HG02759 (cell line): ENCODE data around the gene BABAM1.
A peak's percentile ranks its signal among the peaks of the same experiment; 100 is the strongest.

Experiments used
- ATAC-seq: cut with Tn5 transposase; IDR thresholded peaks from one replicate; pipeline ENCODE4 v1.9.1; 2021; ENCODE audit warnings: mild to moderate bottlenecking, moderate library complexity; ENCODE audit not compliant: unreplicated experiment

BABAM1 gene

DNA sequence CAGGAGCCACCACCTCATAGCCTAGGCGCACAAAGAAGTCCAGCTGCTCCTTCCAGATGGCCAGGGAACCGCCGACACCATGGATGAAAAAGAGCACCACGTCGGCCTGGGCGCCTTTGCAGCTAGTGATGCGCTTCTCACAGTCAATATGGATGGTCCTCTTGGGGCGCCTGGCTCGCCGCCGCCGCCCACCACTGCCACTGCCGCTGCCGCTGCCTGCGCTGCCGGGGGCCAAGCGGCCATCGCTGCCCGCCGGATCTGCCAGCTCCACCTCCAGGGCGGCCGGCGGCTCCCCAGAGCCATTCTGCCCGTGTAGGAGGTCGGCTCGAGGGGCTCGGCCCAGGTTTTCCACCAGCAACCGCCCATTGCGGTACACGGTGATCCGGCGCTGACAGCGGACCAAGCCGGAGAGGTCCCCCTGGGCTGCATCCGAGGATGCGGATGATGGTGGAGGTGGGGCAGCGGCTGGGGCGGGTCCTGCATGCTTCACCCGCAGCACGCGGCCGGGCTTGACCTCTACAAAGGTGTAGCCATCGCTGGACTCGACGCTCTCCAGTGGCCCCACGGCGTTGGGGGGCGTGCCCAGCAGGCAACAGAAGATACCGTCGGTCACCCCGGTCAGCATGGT lies 33.9 kb downstream of the BABAM1 start:
- no peak for ATAC-seq

- no peak for ATAC-seq
These were observed 35.3 kb downstream of the BABAM1 start for GRCh38 chr19:17302391-17303166.

DNA sequence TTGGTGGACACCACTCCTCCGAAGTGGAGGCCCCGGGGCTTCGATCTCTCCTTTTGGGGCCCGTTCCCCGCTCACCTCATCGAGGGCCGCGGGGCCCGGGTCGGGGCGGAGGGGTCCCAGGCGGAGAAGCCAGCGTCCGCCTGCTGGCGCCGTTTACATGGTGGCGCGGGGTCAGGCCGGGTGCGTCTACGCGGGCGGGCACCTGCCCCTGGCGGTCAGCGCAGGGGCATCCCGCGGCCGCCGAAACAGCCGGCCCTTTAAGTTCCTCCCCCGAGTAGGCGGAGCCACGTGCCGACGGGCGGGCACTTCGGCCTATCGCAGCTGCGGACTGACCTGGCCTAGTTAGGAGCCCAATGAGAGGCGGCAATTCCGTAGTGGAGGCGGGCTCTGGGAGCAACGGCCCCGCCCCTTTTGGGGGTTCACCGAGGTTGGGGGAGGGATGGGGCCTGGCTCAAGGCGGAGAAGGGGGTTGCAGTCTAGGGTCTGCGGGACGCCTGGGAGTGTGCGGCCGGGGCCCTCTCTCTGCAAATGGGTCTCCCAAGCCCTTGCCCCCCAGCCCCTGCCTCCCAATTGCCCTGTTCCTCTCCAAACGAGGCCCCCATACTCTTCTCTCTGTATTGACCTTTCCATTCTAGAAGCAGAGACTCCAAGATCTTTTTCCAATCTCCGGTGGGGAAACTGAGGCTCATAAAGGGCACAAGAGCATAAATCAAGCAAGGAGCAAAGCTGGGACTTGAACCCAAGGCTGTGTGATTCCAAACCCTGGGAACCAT lies 36.1 kb downstream of the BABAM1 start, which contains the start of gene ABHD8:
Gene ABHD8 (minus strand): TSS at position 259 of the 773 bp plus-strand sequence. CDS start 1,809 bp downstream, outside the sequence.
- ATAC-seq = peak; percentile 60

DNA sequence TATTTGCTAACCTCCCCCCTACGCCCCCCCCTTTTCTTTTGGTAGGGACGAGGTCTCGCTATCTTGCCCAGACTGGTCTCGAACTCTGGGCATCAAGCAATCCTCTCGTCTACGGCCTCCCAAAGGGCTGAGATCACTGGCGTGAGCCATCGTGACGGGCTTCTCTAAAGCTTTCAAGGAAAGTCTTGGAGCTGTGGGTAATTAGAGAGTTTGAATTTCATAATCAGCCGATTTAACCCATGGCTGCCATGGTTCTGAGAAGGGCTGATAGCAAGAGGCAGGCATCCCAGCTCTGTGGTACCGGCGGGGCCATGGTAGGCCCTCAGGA lies 36.7 kb downstream of the BABAM1 start:
- ATAC-seq = no peak

DNA sequence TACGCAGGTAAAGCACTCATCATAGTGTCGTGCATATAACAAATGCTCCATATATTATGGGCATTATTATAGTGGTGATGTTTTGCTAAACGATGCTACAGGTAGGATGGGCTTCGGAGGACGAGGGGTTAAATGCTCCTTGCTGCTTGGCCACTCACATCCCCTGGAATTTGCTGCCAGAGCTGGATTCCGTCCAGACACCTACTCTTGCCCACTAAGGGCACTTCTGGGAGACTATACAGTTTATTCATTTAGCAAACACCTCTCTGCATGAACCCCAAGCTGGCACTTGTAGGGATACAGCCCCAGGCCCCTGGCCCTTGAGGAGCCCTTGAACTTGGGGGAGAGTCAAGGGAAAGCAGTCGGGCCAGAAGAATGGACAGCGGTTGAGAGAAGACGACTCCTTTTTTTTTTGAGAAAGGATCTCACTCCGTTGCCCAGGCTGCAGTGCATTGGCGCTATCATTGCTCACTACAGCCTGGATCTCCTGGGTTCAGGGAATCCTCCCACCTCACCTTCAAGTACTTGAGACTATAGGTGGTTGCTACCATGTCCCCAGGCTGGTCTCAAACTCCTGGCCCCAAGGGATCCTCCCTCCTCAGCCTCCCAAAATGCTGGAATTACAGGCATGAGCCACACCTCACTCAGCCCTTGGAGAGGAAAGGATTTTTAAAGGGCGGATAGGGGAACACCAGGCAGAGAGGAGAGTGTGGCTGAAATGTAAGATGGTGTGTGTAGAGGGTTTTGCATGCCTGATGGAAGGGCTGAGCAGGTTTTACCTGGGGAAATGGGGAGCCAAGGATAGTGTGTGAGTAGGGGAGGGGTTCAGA lies 37.4 kb downstream of the BABAM1 start:
- no peak for ATAC-seq

- ATAC-seq = no peak
These were observed 37.9 kb downstream of the BABAM1 start for GRCh38 chr19:17305216-17305516.

DNA sequence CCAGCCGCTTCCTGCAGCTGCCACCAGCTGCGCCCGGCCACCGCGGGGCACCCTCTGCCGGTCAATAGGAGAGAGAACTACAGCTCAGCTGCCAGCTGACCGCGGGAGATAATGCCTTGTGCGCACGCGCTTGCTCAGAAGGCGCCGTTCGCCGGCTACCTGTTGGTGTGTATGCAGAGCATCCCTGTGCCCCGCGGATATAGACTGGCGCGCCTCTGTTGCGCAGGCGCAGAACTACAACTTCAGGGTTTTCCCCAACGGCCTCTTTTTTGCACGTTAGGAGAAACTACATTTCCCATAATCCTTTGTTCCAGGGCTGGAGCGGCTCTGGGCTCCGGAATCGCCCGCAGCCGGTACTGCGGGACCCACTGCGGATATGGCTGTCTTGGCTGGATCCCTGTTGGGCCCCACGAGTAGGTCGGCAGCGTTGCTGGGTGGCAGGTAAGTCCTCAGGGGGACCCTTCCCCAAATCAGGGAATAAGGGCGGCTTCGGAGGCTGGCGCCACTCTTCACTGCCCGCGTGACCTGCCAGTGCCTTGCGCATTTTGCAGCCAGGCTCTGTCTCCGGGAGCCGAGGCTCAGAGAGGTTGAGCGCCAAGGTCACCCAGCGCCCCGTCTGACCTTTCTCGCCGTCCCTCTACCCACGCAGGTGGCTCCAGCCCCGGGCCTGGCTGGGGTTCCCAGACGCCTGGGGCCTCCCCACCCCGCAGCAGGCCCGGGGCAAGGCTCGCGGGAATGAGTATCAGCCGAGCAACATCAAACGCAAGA lies 38.5 kb downstream of the BABAM1 start, which contains the start of gene MRPL34:
Gene MRPL34 (plus strand): TSS at position 356 of the 768 bp plus-strand sequence. CDS start 21 bp downstream, at position 377.
- ATAC-seq = peak; percentile 70

DNA sequence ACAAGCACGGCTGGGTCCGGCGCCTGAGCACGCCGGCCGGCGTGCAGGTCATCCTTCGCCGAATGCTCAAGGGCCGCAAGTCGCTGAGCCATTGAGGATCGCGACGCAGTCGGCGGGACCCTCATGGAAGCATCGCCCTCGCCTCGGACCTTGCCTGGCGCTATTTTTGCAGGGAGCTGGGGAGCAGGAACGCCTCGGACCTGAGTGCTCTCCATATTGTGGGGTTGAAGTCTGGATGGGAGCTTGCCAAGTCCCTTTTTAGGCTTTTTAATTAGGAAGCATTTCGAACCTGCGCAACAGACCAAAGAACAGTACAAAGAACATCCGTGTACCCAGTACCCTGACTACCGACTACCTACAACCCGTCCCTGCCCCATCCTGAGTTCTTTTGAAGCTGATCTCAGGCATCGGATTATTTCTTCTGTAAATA lies 39.1 kb downstream of the BABAM1 start:
- ATAC-seq = no peak

DNA sequence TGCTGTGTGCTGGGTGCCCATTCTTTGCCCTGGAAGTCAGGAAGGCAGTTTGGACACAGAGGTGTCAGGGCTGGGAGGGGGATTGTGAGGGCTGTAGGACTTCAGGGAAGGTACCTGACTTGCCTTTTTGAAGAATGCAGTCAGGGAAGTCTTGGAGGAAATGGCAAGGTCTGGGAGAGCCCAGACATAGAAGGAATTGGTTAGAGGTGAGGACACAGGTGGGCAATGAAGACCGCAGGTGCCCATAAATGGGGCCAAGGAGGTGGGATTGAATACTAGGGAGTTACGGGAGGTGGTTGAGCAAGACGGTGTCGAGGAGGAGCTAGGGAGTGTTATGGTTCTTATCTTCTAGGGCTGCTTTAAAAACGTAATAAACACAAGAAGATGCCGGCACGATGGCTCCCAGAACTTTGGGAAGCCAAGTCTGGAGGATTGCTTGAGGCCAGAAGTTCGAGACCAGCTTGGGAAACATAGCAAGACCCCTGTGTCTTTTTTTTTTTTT lies 40.7 kb downstream of the BABAM1 start:
- no peak for ATAC-seq

GRCh38 chr19:17309198-17309964 lies 42.1 kb downstream of the BABAM1 start, which contains the start of gene DDA1:
TSS of gene DDA1 (plus strand) at chr19:17309563. CDS start at chr19:17309655, 92 bp downstream.
- ATAC-seq = peak; percentile 58

DNA sequence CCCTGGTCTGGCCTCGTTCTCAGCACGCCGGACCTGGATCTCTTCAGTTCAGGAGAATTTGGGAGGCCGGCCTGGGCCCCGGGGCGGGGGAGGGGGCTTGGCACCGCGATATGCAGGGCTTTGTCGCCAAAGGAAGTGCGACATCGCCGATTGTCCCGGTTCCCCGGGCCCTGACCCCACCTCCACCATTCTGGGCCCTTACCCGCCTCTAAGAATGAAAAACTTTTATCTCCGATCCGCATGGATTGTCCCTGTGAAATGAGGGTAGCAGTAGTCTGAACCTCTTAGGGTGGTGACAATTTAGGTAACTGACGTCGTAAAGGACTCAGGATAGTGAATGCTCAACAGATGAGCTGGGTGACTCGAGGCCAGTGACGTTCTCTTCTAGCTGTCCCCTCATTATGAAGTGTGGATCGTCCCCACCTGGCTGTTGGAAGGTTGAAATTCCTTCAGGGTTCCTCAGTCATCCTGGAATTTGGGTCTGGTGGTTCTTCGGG lies 42.8 kb downstream of the BABAM1 start:
- ATAC-seq = no peak

- ATAC-seq = no peak
These were observed 44.4 kb downstream of the BABAM1 start for GRCh38 chr19:17311455-17312188.

DNA sequence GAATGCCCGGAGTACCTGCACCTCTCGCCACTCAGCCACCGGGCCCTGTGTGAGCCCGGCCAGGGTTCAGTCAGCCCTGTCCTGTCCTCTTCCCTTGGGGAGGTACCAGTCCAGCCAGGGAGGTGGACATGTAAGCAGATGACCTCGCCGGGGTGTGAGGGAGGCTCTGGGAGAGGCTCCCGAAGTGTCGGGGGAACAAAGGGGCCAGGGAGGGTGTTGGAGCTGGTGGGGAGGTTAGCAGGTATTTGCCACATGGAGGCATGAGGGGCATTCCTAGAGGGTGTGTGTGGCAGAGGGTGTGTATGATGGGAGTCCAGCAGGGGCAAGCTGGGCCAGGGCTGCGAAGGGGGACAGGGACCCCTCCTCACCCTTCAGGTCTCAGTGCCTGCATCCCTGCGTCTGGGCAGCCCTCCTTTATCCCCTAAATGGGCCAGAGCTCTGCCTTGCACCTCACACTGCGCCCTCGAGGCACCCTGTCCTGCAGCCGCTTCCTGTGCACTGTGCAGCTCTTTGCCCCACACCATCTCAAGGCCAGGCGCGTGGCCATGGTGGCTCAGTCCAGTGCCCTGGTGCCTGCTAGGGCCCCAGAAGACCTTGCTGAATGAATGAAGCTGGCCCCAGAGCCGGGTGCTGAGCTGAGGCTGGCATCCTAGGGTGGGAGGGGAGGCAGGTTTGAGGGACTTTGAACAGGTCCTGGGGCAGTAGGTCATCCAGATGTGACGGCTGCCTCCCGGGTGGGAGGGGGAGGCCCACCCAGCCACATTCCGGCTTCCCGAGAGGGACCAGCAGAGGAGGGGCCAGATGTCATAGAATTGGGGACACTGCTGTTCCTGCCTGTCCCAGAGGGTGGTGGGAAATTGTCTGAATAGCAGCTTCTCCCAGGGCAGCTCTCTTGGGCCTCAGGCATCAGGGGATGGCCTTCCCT lies 45.2 kb downstream of the BABAM1 start:
- no peak for ATAC-seq

DNA sequence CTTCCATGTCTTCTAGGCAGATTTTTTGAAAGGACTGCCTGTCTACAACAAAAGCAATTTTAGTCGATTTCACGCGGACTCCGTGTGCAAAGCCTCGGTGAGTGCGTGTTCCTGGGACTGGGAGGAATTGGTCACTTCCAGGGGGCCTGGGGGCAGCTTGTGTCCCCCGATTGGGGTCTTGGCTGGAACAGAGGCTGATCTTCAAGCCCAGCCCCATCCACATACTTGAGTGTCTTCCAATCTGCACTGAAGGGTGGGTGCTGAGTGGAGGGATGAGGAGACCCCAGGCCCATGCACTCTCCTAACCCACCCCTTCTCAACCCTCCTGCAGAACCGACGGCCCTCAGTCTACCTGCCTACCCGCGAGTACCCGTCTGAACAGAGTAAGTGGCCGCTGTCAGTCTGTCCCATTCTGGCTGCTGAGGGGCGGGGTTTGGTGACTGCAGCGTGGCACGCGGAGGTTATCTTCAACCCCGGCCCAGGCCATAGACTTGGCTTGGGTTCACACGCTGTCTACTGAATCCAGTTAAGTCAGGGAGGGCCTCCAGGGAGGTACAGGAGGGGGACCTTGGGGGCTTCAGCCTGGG lies 46.9 kb downstream of the BABAM1 start:
- ATAC-seq = no peak

GRCh38 chr19:17318966-17319365 lies 51.7 kb downstream of the BABAM1 start:
- ATAC-seq = no peak

DNA sequence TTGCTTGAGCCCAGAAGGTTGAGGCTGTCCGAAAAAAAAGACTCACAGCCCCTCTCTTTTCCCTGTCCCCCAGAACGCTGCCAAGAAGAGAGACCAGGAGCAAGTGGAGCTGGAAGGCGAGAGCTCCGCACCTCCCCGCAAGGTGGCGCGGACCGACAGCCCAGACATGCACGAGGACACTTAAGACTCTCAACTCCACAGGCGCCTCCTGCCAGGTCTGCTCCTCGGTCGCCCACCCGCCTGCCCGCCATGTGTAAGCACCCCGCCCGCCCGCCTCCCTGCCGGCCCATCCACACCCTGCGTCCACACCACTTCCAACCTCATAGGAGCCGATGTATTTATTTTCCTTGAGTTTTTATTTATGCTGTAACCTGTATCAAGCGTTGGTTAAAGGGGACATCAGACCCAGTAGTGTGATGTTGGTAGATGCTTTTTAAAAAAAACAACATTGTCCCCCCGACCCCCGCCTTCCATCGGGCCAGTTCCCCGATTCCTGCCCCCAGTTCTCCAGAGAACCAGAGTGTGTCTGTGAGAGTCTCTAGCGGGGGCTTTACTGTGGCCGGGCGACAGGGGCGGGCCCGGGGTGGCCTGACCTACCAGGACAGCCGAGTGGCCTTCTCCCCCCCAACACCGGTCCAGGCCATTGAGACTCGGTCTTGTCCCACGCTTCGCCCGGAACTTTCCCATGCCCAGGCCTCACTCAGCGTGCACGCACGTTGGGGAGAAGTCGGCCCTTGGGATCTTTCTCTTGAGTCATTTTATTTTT lies 52.4 kb downstream of the BABAM1 start:
- no peak for ATAC-seq
